Glutamatergic neuron (in vitro differentiated cells): Measurements from ENCODE around the gene RTL5. TPM values are rescaled to one million over a fixed set of nuclear protein-coding genes. Genes with fewer than 3 reads are reported as not detected.
A peak's percentile ranks its signal among the peaks of the same experiment; 100 is the strongest.

ENCODE experiments used
- DNase-seq: peaks from one replicate; pipeline ENCODE4 v3.0.0; 2022
- H3K27ac Mint-ChIP-seq: one replicate; pipeline ENCODE4 v1.8.0; 2020; ENCODE audit warnings: mild to moderate bottlenecking, mixed read lengths, inconsistent platforms; ENCODE audit not compliant: unreplicated experiment
- H3K27me3 Mint-ChIP-seq: one replicate; pipeline ENCODE4 v1.8.0; 2020; ENCODE audit warnings: mild to moderate bottlenecking, moderate library complexity, mixed read lengths, inconsistent platforms; ENCODE audit not compliant: unreplicated experiment
- H3K36me3 Mint-ChIP-seq: one replicate; pipeline ENCODE4 v1.8.0; 2020; ENCODE audit warnings: mild to moderate bottlenecking, mixed read lengths, inconsistent platforms; ENCODE audit not compliant: unreplicated experiment
- H3K4me1 Mint-ChIP-seq: one replicate; pipeline ENCODE4 v1.8.0; 2020; ENCODE audit warnings: mild to moderate bottlenecking, low read depth, mixed read lengths, inconsistent platforms; ENCODE audit not compliant: unreplicated experiment
- H3K4me3 Mint-ChIP-seq: one replicate; pipeline ENCODE4 v1.8.0; 2020; ENCODE audit warnings: mild to moderate bottlenecking, mixed read lengths, inconsistent platforms; ENCODE audit not compliant: unreplicated experiment
- H3K9me3 Mint-ChIP-seq: one replicate; pipeline ENCODE4 v1.8.0; 2020; ENCODE audit warnings: mild to moderate bottlenecking, moderate library complexity, mixed read lengths, inconsistent platforms; ENCODE audit not compliant: unreplicated experiment
- CTCF ChIP-seq: fragments of 200-600 bp; sonication (generic); IDR thresholded peaks from one replicate; pipeline ENCODE4 v1.5.0; 2021; ENCODE audit not compliant: partially characterized antibody, unreplicated experiment
- total RNA-seq: library from RNA; stranded (reverse); fragmentation: NEBNext Ultra II Directional; extraction: Animal tissue kit (Norgen Biotek cat#: 25700); gene quantifications from one replicate; pipeline ENCODE4 v1.2.1, GENCODE V29; 2021; ENCODE audit not compliant: unreplicated experiment

The RTL5 gene
- total RNA-seq, 1 donor from 2014 or later, result 18.2 TPM

- peaks cover 22% of the 10 kb centered on the region for H3K4me1 Mint-ChIP-seq
- no peaks in the 10 kb centered on the region for H3K36me3 Mint-ChIP-seq
- DNase-seq, result no peak
- H3K9me3 Mint-ChIP-seq, result peaks cover 7% of the 10 kb centered on the region
- peak overlapping the region; percentile 98 for H3K27ac Mint-ChIP-seq
- H3K27me3 Mint-ChIP-seq, result peaks cover 6% of the 10 kb centered on the region
- H3K4me3 Mint-ChIP-seq, result peak overlapping the region; percentile 30
- no peak for TF ChIP-seq CTCF
Measured at GRCh38 chrX:72143609-72143907, 11.8 kb upstream of the RTL5 start.

- peaks cover 7% of the 10 kb centered on the region for H3K9me3 Mint-ChIP-seq
- H3K4me3 Mint-ChIP-seq, result peak overlapping the region; percentile 72
- peaks cover 6% of the 10 kb centered on the region for H3K27me3 Mint-ChIP-seq
- no peaks in the 10 kb centered on the region for H3K36me3 Mint-ChIP-seq
- DNase-seq, result no peak
- no peak for TF ChIP-seq CTCF
- H3K4me1 Mint-ChIP-seq, result peaks cover 22% of the 10 kb centered on the region
- peak overlapping the region; percentile 98 for H3K27ac Mint-ChIP-seq
Measured at GRCh38 chrX:72142794-72143608, 11.3 kb upstream of the RTL5 start.

- H3K4me1 Mint-ChIP-seq, result peaks cover 22% of the 10 kb centered on the region
- H3K36me3 Mint-ChIP-seq, result no peaks in the 10 kb centered on the region
- H3K4me3 Mint-ChIP-seq, result peak overlapping the region; percentile 72
- no peak for TF ChIP-seq CTCF
- DNase-seq, result peak; percentile 58
- peaks cover 7% of the 10 kb centered on the region for H3K9me3 Mint-ChIP-seq
- peak overlapping the region; percentile 98 for H3K27ac Mint-ChIP-seq
- peaks cover 6% of the 10 kb centered on the region for H3K27me3 Mint-ChIP-seq
Measured at GRCh38 chrX:72142094-72142793, 10.5 kb upstream of the RTL5 start.

- H3K27ac Mint-ChIP-seq, result peak overlapping the region; percentile 87
- DNase-seq, result no peak
- H3K4me3 Mint-ChIP-seq, result no peak overlapping the region
- H3K27me3 Mint-ChIP-seq, result peaks cover 4% of the 10 kb centered on the region
- H3K9me3 Mint-ChIP-seq, result peaks cover 7% of the 10 kb centered on the region
- H3K36me3 Mint-ChIP-seq, result no peaks in the 10 kb centered on the region
- TF ChIP-seq CTCF, result no peak
- peaks cover 22% of the 10 kb centered on the region for H3K4me1 Mint-ChIP-seq
Measured at GRCh38 chrX:72141372-72142004, 9.8 kb upstream of the RTL5 start.
